ENCODE measurements around the gene C5orf22.
"Not testable (repeated sequence)": the region's sequence is repeated elsewhere in the genome, so short reads cannot be mapped to it uniquely, and the experiment has no call there.

The C5orf22 gene

GRCh38 chr5:31554552-31554951 is 22.5 kb downstream of the C5orf22 start:
- DNase-seq (ENCODE audit: low spot score) = no peak

- no peak for DNase-seq (ENCODE audit: low spot score)
These were observed 24.4 kb downstream of the C5orf22 start for GRCh38 chr5:31556461-31556860.

- no peak for DNase-seq (ENCODE audit: low spot score)
These were observed 27.8 kb downstream of the C5orf22 start for GRCh38 chr5:31559942-31560341.

DNA sequence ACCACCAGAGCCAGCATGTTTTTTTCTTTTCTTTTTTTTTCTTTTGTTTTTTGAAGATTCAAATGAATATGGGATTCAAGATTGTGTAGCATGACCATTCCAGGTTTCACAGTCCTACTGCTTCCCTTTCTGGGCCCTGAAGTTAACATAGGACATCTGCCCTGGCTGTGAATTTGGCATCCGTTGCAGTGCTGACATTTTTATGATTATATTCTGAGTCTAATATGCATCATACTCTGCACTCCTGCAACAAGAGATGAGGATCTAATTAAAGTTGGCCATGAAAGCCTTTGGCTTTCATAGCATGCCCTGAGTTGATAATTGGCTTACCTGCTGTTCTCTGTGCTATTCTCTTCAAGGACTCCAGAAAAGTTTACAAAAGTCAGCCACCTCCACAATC is 29.8 kb downstream of the C5orf22 start:
- DNase-seq (ENCODE audit: low spot score) = no peak

DNA sequence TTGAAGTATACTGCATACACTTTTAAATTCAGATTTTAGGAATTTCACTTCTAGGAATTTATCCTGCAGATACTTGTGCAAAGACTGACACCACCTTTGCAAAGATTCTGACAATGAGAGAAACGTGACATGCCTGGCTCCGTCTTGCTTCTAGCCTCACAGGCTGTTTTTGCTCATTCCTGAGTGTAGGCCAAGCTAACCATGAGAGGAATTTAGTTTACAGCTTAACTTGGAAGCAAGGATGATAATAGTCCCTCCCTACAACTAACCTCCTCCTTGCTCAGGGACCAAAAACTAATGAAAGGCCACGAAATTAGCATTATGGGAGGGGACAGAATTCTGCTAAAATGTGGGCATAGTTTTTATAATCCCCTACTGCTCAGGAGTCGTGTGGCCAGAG is 31.1 kb downstream of the C5orf22 start:
- no peak for DNase-seq (ENCODE audit: low spot score)

DNA sequence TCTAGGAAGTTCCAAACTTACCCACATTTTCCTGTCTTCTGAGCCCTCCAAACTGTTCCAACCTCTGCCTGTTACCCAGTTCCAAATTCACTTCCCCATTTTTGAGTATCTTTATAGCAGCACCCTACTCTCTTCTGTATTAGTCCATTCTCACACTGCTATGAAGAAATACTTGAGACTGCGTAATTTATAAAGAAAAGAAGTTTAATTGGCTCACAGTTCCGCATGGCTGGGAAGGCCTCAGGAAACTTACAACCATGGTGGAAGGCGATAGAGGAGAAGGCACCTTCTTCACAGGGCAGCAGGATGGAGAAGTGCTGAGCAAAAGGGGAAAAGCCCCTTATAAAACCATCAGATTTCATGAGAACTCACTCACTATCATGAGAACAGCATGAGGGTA is 34.3 kb downstream of the C5orf22 start:
- not testable (repeated sequence) for DNase-seq (ENCODE audit: low spot score)

DNA sequence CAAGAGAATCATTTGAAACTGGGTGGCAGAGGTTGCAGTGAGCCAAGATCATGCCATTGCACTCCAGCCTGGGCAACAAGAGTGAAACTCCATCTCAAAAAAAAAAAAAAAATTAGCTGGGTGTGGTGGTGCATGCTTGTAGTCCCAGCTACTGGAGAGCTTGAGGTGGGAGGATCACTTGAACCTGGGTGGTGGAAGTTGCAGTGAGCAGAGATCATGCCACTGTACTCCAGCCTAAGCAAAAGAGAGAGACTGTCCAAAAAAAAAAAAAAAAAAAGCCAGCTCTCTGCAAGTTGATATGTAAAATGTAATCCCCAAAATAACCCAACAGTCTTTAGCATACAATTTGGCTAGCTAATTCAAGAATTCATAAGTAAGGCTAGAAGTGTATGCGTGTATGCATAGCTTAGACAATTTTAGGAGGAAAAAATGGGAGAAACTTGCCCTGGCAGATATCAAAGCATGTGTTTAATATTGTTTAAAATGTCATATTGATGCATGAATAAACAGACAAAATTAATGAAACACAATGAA is 36.3 kb downstream of the C5orf22 start:
- no peak for DNase-seq (ENCODE audit: low spot score)

GRCh38 chr5:31569068-31569467 is 37.0 kb downstream of the C5orf22 start:
- no peak for DNase-seq (ENCODE audit: low spot score)

- DNase-seq (ENCODE audit: low spot score) = no peak
These were observed 41.5 kb downstream of the C5orf22 start for GRCh38 chr5:31573494-31574142.

- no peak for DNase-seq (ENCODE audit: low spot score)
These were observed 42.7 kb downstream of the C5orf22 start for GRCh38 chr5:31574772-31575171.

DNA sequence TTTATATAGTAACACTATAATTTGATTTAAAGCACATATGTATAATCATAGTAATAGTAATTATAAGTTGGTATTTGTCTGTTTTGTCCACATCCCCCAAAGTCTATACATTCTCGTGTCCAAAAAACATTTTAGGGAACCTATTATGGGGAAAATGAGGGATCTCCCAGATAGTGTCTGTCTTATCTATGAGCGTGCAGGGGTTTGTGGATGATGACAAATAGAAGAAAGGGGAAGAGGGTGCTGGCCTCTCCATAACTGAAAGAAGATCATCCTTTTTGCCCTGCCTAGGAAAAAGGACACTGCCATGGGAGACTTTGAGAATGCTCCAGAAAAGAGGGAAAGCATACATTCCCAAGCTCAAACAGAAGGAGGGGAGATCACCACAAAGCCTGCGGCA is 45.3 kb downstream of the C5orf22 start:
- DNase-seq (ENCODE audit: low spot score) = no peak

GRCh38 chr5:31579558-31579957 is 47.5 kb downstream of the C5orf22 start:
- no peak for DNase-seq (ENCODE audit: low spot score)

GRCh38 chr5:31581498-31582099 is 49.5 kb downstream of the C5orf22 start:
- peak; percentile 69 for DNase-seq (ENCODE audit: low spot score)

DNA sequence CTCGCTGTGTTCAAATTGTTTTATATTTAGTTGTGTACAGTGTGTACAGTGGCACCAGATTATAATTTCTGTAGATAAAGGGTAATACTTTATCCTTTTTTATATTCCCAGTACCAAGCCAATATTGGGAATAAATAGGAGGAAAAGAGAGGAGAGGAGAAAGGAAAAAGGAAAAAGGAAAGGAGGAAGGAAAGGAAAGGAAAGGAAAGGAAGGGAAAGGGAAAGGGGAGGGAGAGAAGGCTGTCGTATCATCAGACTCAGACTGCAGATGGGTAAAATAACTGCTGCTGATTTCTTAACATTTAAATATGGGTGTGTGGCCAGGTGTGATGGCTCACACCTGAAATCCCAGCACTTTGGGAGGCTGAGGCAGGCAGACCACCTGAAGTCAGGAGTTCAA is 51.0 kb downstream of the C5orf22 start:
- DNase-seq (ENCODE audit: low spot score) = no peak

DNA sequence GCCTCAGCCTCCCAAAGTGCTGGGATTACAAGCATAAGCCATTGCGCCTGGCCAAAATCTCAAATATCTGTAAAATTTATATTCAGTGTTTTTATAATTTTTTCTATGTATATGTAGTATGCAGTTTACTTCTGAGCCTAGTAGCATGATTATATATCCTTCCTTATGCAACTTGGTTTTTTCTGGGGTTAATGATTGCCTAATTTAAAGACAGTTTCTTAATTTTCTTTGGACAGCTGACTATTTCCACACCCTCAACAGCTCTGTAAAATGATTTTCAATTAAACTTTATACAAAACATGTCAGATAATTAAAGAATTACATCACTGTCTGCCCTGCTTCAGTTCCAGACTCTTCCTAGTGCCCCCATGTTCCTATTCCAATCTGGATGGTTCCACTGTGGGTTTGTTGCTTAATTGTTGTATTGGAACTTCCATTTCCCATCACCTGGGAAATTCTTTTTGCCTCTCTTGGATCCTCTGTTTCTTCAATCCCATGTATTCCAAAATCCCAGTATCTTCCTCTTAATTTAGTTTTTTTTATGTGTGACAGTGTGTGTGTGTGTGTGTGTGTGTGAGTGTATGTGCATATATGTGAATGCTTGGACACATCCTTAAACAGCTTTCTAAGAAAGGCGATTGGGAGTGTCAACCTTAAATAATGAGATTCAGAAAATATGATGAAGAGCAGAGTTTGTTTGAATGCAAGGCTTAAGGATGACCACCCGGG is 53.2 kb downstream of the C5orf22 start:
- DNase-seq (ENCODE audit: low spot score) = no peak

- DNase-seq (ENCODE audit: low spot score) = no peak
These were observed 53.8 kb downstream of the C5orf22 start for GRCh38 chr5:31585895-31586270.

DNA sequence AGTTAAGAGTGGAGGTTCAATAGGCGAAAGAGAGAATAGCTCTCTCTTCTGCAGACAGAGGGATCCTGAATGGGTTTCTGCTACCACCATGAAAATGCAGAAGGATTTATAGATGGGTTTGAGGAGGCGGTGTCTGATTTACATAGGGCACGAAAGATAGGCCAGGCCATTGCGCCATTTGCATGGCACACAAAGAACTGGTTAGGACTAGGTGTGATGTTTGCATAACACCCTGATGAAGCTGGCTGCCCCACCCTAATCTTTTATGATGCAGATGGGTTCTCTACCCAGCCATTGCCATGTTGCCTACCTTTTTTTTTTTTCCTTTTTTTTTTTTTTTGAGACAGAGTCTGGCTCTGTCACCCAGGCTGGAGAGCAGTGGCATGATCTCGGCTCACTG is 55.4 kb downstream of the C5orf22 start:
- no peak for DNase-seq (ENCODE audit: low spot score)

DNA sequence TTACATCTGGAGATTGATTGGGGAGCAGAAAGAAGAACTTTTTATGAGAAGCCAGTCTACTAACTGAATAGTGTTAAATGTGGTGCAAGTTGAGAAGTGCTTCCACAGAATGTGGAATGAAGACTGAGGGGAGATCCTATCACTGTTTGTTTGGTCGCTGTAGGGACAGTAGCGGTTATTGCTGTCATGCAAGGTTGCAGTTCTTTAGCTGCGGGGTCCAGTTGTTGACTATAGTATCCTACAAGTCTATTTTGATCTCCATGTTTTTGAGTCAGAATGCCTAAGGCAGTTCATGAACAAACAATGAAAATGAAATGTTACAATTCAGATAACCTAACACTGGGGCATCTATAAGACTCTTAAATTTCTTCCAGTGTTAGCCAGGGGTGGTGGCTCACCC is 61.6 kb downstream of the C5orf22 start:
- DNase-seq (ENCODE audit: low spot score) = no peak

DNA sequence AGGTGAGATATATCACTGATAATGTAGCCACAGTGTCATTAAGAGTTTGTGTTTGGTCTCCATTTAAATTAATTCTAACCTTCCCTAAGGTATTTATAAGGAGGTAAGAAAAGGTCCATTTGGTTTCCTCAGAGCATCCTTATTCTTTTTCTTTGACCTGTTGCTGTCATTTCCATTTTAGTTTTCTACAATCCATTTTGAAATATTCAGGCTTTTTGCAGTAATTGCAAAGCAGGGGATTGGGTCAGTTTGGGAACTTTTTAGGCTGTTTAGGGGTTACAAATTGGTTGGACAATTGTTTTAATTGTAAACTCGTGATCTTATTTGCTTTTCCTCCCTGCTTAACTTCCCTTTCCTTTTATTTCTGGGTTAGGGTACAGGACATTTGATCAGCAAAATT is 64.3 kb downstream of the C5orf22 start:
- no peak for DNase-seq (ENCODE audit: low spot score)

- DNase-seq (ENCODE audit: low spot score) = no peak
These were observed 66.8 kb downstream of the C5orf22 start for GRCh38 chr5:31598640-31599611.

- DNase-seq (ENCODE audit: low spot score) = not testable (repeated sequence)
These were observed 70.2 kb downstream of the C5orf22 start for GRCh38 chr5:31602305-31602704.

DNA sequence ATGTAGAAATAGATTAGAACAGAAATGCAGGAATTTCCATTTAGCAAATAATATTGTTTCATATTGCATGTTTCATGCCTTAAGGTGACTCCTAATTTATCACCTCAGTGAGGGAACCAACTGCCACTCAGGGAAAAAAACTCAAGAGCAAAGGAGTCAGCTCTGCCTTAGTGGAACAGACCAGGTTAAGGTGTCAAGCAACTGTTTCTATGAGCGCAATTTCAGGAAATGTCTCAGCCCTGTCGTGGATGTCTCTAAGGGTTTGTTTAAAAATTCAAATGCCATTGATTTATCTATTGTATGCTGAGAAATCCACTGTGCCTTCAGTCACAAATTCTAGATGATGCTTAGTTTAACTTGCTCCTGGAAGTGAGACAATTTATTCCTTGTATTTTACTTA is 72.1 kb downstream of the C5orf22 start:
- no peak for DNase-seq (ENCODE audit: low spot score)
